ENCODE results near the gene VSTM4. TPM values are rescaled to one million over a fixed set of nuclear protein-coding genes. Genes with fewer than 3 reads are reported as not detected.

Gene VSTM4
- total RNA-seq, 1 experiment from 2014 or later: 0.07 TPM

- TF ChIP-seq RAD21 (IDR thresholded peaks at IDR 0.05; ENCODE audit: low read depth) (no peak), SP1 (IDR thresholded peaks at IDR 0.05; ENCODE audit: low read depth) (no peak), EZH2phosphoT487 (IDR thresholded peaks at IDR 0.05; ENCODE audit: borderline replicate concordance) (no peak), CEBPB (IDR thresholded peaks at IDR 0.05; ENCODE audit: low read depth) (no peak), YY1 (IDR thresholded peaks at IDR 0.05; ENCODE audit: extremely low read depth, insufficient replicate concordance, low read depth, low read length) (no peak), ELF1 (IDR thresholded peaks at IDR 0.05; ENCODE audit: borderline replicate concordance, low read depth) (no peak), ZBTB33 (IDR thresholded peaks at IDR 0.05; ENCODE audit: extremely low read depth, insufficient replicate concordance, low read length) (no peak)
- TF ChIP-seq, protein P1, sequence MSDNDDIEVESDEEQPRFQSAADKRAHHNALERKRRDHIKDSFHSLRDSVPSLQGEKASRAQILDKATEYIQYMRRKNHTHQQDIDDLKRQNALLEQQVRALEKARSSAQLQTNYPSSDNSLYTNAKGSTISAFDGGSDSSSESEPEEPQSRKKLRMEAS (IDR thresholded peaks at IDR 0.05): no peak
Observed at GRCh38 chr10:49116509-49117375, 1.4 kb upstream of the VSTM4 start (continued).

DNA sequence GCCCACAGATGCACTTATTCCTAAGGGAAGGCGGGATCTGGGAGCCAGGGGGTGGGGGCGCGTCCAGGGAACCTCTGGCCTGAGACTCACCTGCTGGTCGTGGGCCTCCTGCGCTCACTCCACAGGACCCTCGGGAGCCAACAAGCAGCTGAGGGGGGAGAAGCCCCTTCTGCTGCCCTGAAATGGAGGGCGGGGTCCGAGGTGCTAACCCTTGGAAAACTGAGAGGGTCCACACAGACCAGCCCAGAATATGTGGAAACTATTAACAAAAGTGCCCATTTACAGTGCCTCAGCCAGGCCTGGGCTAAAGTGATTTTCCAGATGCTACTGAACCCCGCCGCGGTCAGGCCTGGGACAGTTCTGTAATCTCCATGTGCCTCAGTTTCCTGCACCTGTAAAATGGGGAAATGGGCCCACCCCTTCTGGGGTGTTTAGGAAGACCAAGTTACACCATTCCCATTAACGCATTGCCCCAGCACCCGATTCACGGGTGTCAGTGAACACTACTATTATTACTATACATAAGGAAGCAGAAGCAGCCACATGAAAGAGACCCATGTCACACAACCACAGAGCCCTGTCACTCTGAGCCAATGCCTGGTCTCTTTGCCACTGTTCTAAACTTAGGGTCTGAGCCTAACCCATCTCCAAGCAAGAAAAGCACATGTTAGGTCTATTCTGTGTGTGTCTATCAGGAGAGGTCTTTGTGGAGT lies 630 bp upstream of the VSTM4 start:
- no peaks in the 10 kb centered on the region for H3K4me1 ChIP-seq (ENCODE audit: control insufficient read depth in 1 of 2, insufficient read depth in 2 of 2, low read length in 2 of 2)
- H4K20me1 ChIP-seq (ENCODE audit: insufficient read depth): no peaks in the 10 kb centered on the region
- CTCF ChIA-PET: no interaction called here
- DNase-seq (ENCODE audit: low read depth, low spot score): no peak
- no peaks in the 10 kb centered on the region for H3K9me3 ChIP-seq (ENCODE audit: control insufficient read depth in 1 of 2, insufficient read depth in 1 of 2, low read depth in 1 of 2, low read length in 2 of 2)
- H2AFZ ChIP-seq (ENCODE audit: low read depth, low read length, poor library complexity, severe bottlenecking): no peak overlapping the region
- no peaks in the 10 kb centered on the region for H3K9me2 ChIP-seq (ENCODE audit: insufficient read depth)
- no peak overlapping the region for H3K4me3 ChIP-seq (replicated peaks in 1 of 2; ENCODE audit: low read depth in 1 of 2, low read length in 2 of 2)
- intact Hi-C loops (cut with micrococcal nuclease): no loop called here
- no peak for ATAC-seq
- BruUV-seq (replicated peaks): no TSS peak
- no peak overlapping the region for H3K9ac ChIP-seq (ENCODE audit: low read length)
- no peaks in the 10 kb centered on the region for H3K36me3 ChIP-seq (ENCODE audit: control insufficient read depth in 1 of 2, insufficient read depth in 2 of 2, low read length in 2 of 2)
- H3K27me3 ChIP-seq (ENCODE audit: insufficient read depth, low read length): peaks cover 35% of the 10 kb centered on the region
- H3K27ac ChIP-seq (ENCODE audit: low read depth, low read length): no peak overlapping the region
- RAD21 ChIA-PET (ENCODE audit: low non-redundant PET in 1 of 2, low total read pairs in 2 of 2, uncharacterized antibody in 2 of 2, unreplicated experiment in 2 of 2): no interaction called here
- H3K79me2 ChIP-seq (ENCODE audit: insufficient read depth, low read length): no peaks in the 10 kb centered on the region
- H3K4me2 ChIP-seq (ENCODE audit: low read length): no peak overlapping the region
- POLR2A ChIA-PET: no interaction called here
- TF ChIP-seq EGR1 (IDR thresholded peaks at IDR 0.05; ENCODE audit: low read depth): no peak
- no peak for TF ChIP-seq EZH2phosphoT487 (IDR thresholded peaks at IDR 0.05; ENCODE audit: borderline replicate concordance)
- TF ChIP-seq, protein P1 (IDR thresholded peaks at IDR 0.05): no peak
- no peak for TF ChIP-seq SP1 (IDR thresholded peaks at IDR 0.05; ENCODE audit: low read depth)
- no peak for TF ChIP-seq POLR2AphosphoS5 (IDR thresholded peaks at IDR 0.05; ENCODE audit: low read depth, low read length)
- TF ChIP-seq CEBPB (IDR thresholded peaks at IDR 0.05; ENCODE audit: low read depth): no peak
- no peak for TF ChIP-seq SRF (IDR thresholded peaks at IDR 0.05; ENCODE audit: low read depth)
- TF ChIP-seq ZFX (IDR thresholded peaks at IDR 0.05): no peak
- no peak for TF ChIP-seq ZNF274 (IDR thresholded peaks at IDR 0.05; ENCODE audit: low read depth, low read length)
- no peak for TF ChIP-seq POLR2A (IDR thresholded peaks at IDR 0.05; ENCODE audit: borderline replicate concordance, extremely low read depth, insufficient read depth, insufficient read length)
- no peak for TF ChIP-seq RAD21 (IDR thresholded peaks at IDR 0.05; ENCODE audit: low read depth)
- no peak for TF ChIP-seq CBX3 (IDR thresholded peaks at IDR 0.05; ENCODE audit: low read depth)
- TF ChIP-seq YY1 (IDR thresholded peaks at IDR 0.05; ENCODE audit: extremely low read depth, insufficient replicate concordance, low read depth, low read length): no peak
- TF ChIP-seq SIN3A (IDR thresholded peaks at IDR 0.05; ENCODE audit: low read depth): no peak
- TF ChIP-seq, protein P2, sequence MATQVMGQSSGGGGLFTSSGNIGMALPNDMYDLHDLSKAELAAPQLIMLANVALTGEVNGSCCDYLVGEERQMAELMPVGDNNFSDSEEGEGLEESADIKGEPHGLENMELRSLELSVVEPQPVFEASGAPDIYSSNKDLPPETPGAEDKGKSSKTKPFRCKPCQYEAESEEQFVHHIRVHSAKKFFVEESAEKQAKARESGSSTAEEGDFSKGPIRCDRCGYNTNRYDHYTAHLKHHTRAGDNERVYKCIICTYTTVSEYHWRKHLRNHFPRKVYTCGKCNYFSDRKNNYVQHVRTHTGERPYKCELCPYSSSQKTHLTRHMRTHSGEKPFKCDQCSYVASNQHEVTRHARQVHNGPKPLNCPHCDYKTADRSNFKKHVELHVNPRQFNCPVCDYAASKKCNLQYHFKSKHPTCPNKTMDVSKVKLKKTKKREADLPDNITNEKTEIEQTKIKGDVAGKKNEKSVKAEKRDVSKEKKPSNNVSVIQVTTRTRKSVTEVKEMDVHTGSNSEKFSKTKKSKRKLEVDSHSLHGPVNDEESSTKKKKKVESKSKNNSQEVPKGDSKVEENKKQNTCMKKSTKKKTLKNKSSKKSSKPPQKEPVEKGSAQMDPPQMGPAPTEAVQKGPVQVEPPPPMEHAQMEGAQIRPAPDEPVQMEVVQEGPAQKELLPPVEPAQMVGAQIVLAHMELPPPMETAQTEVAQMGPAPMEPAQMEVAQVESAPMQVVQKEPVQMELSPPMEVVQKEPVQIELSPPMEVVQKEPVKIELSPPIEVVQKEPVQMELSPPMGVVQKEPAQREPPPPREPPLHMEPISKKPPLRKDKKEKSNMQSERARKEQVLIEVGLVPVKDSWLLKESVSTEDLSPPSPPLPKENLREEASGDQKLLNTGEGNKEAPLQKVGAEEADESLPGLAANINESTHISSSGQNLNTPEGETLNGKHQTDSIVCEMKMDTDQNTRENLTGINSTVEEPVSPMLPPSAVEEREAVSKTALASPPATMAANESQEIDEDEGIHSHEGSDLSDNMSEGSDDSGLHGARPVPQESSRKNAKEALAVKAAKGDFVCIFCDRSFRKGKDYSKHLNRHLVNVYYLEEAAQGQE (IDR thresholded peaks at IDR 0.05; ENCODE audit: low read depth): no peak
